ENCODE results near the gene ODAD3.

DNA sequence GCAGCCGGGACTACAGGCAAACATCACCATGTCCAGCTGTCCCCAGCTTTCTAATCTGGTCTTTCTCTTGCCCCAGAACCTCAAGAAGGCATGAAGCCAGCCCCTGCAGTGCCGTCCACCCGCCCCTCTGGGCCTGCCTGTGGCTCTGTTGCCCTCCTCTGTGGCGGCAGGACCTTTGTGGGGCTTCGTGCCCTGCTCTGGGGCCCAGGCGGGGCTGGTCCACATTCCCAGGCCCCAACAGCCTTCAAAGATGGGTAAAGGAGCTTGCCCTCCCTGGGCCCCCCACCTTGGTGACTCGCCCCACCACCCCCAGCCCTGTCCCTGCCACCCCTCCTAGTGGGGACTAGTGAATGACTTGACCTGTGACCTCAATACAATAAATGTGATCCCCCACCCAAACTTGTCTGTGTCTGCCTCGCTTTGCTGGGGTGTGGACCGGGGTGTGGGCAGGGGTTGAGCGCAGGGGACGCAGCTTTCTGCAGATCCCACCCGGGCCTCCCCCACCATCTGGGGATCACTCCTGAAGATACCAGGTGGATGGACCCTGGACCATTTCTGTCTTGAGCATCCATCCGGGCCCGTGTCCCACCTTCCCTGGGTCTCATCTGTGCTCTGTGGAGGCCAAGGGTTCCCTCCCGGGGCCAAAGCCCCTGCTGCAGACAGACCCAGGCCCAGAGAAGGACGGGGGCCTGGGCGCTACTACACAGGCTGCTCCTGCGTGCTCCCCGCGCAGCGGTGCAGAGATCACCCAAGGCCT is 15.8 kb upstream of the ODAD3 start:
- TF ChIP-seq EZH2 (IDR thresholded peaks at IDR 0.05; ENCODE audit: borderline replicate concordance) (no peak), EZH2phosphoT487 (IDR thresholded peaks at IDR 0.05; ENCODE audit: low read depth, severe bottlenecking, unreplicated experiment) (no peak)
- TF ChIP-seq, protein P1, sequence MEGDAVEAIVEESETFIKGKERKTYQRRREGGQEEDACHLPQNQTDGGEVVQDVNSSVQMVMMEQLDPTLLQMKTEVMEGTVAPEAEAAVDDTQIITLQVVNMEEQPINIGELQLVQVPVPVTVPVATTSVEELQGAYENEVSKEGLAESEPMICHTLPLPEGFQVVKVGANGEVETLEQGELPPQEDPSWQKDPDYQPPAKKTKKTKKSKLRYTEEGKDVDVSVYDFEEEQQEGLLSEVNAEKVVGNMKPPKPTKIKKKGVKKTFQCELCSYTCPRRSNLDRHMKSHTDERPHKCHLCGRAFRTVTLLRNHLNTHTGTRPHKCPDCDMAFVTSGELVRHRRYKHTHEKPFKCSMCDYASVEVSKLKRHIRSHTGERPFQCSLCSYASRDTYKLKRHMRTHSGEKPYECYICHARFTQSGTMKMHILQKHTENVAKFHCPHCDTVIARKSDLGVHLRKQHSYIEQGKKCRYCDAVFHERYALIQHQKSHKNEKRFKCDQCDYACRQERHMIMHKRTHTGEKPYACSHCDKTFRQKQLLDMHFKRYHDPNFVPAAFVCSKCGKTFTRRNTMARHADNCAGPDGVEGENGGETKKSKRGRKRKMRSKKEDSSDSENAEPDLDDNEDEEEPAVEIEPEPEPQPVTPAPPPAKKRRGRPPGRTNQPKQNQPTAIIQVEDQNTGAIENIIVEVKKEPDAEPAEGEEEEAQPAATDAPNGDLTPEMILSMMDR (IDR thresholded peaks at IDR 0.05; ENCODE audit: poor library complexity) = no peak

All from hepatocyte (in vitro differentiated cells).